Kidney tubule cell (primary cell): ENCODE measurements around the gene SP6.
A peak's percentile ranks its signal among the peaks of the same experiment; 100 is the strongest.

ENCODE experiments used
- DNase-seq: peaks from one replicate; pipeline ENCODE4 v3.0.0-alpha.2; 2018; ENCODE audit warnings: low spot score

SP6 gene

GRCh38 chr17:47836601-47837000 is 14.4 kb downstream of the SP6 start:
- no peak for DNase-seq

- DNase-seq = no peak
Observed at GRCh38 chr17:47834756-47835155, 16.2 kb downstream of the SP6 start.

- no peak for DNase-seq
Observed at GRCh38 chr17:47831934-47832327, 19.0 kb downstream of the SP6 start.

- DNase-seq = peak; percentile 94
Observed at GRCh38 chr17:47831003-47831933, 19.7 kb downstream of the SP6 start, which contains the start of the genes LRRC46 and MRPL10. Gene LRRC46 (plus strand): TSS chr17:47831670. CDS start chr17:47831990, 320 bp downstream. Gene MRPL10 (minus strand): TSS chr17:47831541. CDS start chr17:47831511, 30 bp downstream.

GRCh38 chr17:47830396-47831002 is 20.5 kb downstream of the SP6 start:
- DNase-seq = no peak

- no peak for DNase-seq
Observed at GRCh38 chr17:47829870-47830269, 21.1 kb downstream of the SP6 start.

GRCh38 chr17:47823519-47823918 is 27.4 kb downstream of the SP6 start:
- DNase-seq = no peak

- DNase-seq = no peak
Observed at GRCh38 chr17:47822785-47823184, 28.2 kb downstream of the SP6 start.

GRCh38 chr17:47821424-47822391 is 29.3 kb downstream of the SP6 start, which contains the start of gene OSBPL7:
Gene OSBPL7 (minus strand): TSS chr17:47821794. CDS start chr17:47820278, 1,516 bp downstream.
- peak; percentile 92 for DNase-seq

- no peak for DNase-seq
Observed at GRCh38 chr17:47821031-47821423, 29.9 kb downstream of the SP6 start.

GRCh38 chr17:47820033-47820789 is 30.8 kb downstream of the SP6 start:
- DNase-seq = no peak

- DNase-seq = no peak
Observed at GRCh38 chr17:47819475-47819874, 31.5 kb downstream of the SP6 start.

GRCh38 chr17:47818002-47818695 is 32.8 kb downstream of the SP6 start:
- DNase-seq = no peak

- no peak for DNase-seq
Observed at GRCh38 chr17:47816947-47817346, 34.0 kb downstream of the SP6 start.

GRCh38 chr17:47816111-47816735 is 34.7 kb downstream of the SP6 start:
- DNase-seq = no peak

- DNase-seq = no peak
Observed at GRCh38 chr17:47815106-47815918, 35.7 kb downstream of the SP6 start.

GRCh38 chr17:47813512-47814031 is 37.4 kb downstream of the SP6 start:
- DNase-seq = no peak

- no peak for DNase-seq
Observed at GRCh38 chr17:47813077-47813476, 37.9 kb downstream of the SP6 start.
